MCF 10A (cell line): ENCODE results near the gene ZFHX3. TPM values are rescaled to one million over a fixed set of nuclear protein-coding genes. Genes with fewer than 3 reads are reported as not detected.
A peak's percentile ranks its signal among the peaks of the same experiment; 100 is the strongest.

Experiments used
- BruUV-seq: library from RNA; stranded (reverse); fragments of 400-500 nt; replicated peaks from 2 replicates; lab custom pipeline; 2021; lab: Mats Ljungman, UMichigan
- CTCF ChIA-PET: fragments of 300-600 bp; sonication (Branson Sonifier 250); formaldehyde crosslinking; extraction: SDS; loops from one replicate; lab custom pipeline; 2021; ENCODE audit warnings: antibody characterized with exemption, inconsistent platforms; lab: Yijun Ruan, JAX
- POLR2A ChIA-PET: fragments of 300-600, 350-650 bp; sonication (Branson Sonifier 250); formaldehyde crosslinking; extraction: SDS; loops from one replicate; lab custom pipeline; 2020; ENCODE audit warnings: antibody characterized with exemption, inconsistent platforms; lab: Yijun Ruan, JAX
- DNase-seq: peaks from one replicate; pipeline ENCODE4 v3.0.0-alpha.2; 2018; ENCODE audit not compliant: unreplicated experiment
- H3K27ac Mint-ChIP-seq: one replicate; pipeline ENCODE4 v1.8.0; 2022; ENCODE audit warnings: mild to moderate bottlenecking, low read depth, mixed read lengths; ENCODE audit not compliant: unreplicated experiment
- H3K27me3 Mint-ChIP-seq: one replicate; pipeline ENCODE4 v1.8.0; 2022; ENCODE audit warnings: mixed read lengths; ENCODE audit not compliant: insufficient read depth, unreplicated experiment
- H3K36me3 Mint-ChIP-seq: one replicate; pipeline ENCODE4 v1.8.0; 2022; ENCODE audit warnings: mild to moderate bottlenecking, moderate library complexity, mixed read lengths; ENCODE audit not compliant: insufficient read depth, unreplicated experiment
- H3K4me1 Mint-ChIP-seq: one replicate; pipeline ENCODE4 v1.8.0; 2022; ENCODE audit warnings: mixed read lengths; ENCODE audit not compliant: insufficient read depth, unreplicated experiment
- H3K4me3 Mint-ChIP-seq: one replicate; pipeline ENCODE4 v1.8.0; 2022; ENCODE audit warnings: mild to moderate bottlenecking, moderate library complexity, mixed read lengths; ENCODE audit not compliant: unreplicated experiment
- H3K9me3 Mint-ChIP-seq: one replicate; pipeline ENCODE4 v1.8.0; 2022; ENCODE audit warnings: mixed read lengths; ENCODE audit not compliant: unreplicated experiment
- CTCF ChIP-seq: fragments of 200-600 bp; IDR thresholded peaks from one replicate; pipeline ENCODE4 v1.8.0; 2022; ENCODE audit warnings: antibody characterized with exemption, mild to moderate bottlenecking; ENCODE audit not compliant: unreplicated experiment
- intact Hi-C: fragments of 100-400 bp; cut with micrococcal nuclease; formaldehyde crosslinking; loops from 2 replicates; pipeline ENCODE4 v1.14.1; 2022
- total RNA-seq: library from RNA; stranded (reverse); gene quantifications from 2 replicates; pipeline ENCODE4 v1.2.3, GENCODE V29; 2022

Gene ZFHX3
- total RNA-seq, 1 experiment from 2014 or later, result 27.4 TPM

DNA sequence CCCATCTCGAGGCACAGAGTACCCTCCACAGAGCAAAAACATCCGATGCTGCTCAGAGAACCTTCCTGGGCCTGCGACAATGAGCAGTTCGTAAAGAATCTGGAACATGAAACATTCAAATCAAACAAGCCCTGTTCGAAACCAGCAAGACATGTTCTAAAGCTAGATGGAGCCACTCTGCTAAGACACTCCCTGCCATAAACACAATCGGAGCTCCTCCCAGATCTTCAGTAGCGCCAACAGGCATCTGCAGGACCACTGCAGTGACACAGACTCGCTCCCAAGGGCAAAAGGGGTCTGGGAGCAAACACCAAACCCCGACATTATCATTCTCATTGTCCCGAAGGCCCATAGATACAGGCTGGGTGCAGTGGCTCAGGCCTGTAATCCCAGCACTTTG is 108.7 kb downstream of the ZFHX3 start:
- no peaks in the 10 kb centered on the region for H3K9me3 Mint-ChIP-seq
- TF ChIP-seq CTCF, result no peak
- no peaks in the 10 kb centered on the region for H3K27me3 Mint-ChIP-seq
- peaks cover 19% of the 10 kb centered on the region for H3K36me3 Mint-ChIP-seq
- POLR2A ChIA-PET, result interaction anchor here (0.6 to 1.4 kb wide), 3 partner anchors 13 to 938 kb away, joined by 3 to 4 read pairs (median 3); no protein-coding TSS in a partner anchor
- intact Hi-C loops, result no loop called here
- CTCF ChIA-PET, result interaction anchor here (0.5 to 1.6 kb wide), 6 partner anchors 12 to 461 kb away, joined by 3 to 4 read pairs (median 3); no protein-coding TSS in a partner anchor
- no peak overlapping the region for H3K27ac Mint-ChIP-seq
- H3K4me1 Mint-ChIP-seq, result peaks cover 30% of the 10 kb centered on the region
- peak; percentile 33 for DNase-seq
- no TSS peak for BruUV-seq
- H3K4me3 Mint-ChIP-seq, result no peak overlapping the region

DNA sequence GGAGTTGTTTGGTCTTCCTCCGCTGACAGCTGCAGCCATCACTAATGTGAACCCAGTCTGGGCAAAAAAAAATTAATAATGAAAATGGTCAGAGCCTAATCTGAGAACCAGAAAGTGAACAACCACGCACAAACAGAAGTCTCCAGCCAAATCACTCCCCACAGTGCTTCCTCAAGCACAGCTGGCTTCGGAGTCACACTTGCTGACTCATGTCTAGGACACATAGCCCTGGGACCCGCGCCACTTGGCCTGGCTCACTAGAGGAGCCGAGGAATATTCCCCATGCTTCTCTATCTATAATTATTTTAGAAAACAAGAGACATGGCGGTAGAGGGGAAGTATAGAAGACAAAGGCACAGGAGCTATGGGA is 109.1 kb downstream of the ZFHX3 start:
- no peaks in the 10 kb centered on the region for H3K27me3 Mint-ChIP-seq
- peaks cover 16% of the 10 kb centered on the region for H3K36me3 Mint-ChIP-seq
- intact Hi-C loops, result no loop called here
- BruUV-seq, result no TSS peak
- H3K9me3 Mint-ChIP-seq, result no peaks in the 10 kb centered on the region
- ChIA-PET POLR2A (interaction anchor here (0.6 to 1.4 kb wide), 5 partner anchors 14 to 937 kb away, joined by 3 to 4 read pairs (median 3); no protein-coding TSS in a partner anchor), CTCF (interaction anchor here (0.5 to 1.6 kb wide), 5 partner anchors 13 to 461 kb away, joined by 3 to 4 read pairs (median 3); no protein-coding TSS in a partner anchor)
- peaks cover 31% of the 10 kb centered on the region for H3K4me1 Mint-ChIP-seq
- no peak for TF ChIP-seq CTCF
- H3K27ac Mint-ChIP-seq, result no peak overlapping the region
- no peak overlapping the region for H3K4me3 Mint-ChIP-seq
- peak; percentile 72 for DNase-seq

DNA sequence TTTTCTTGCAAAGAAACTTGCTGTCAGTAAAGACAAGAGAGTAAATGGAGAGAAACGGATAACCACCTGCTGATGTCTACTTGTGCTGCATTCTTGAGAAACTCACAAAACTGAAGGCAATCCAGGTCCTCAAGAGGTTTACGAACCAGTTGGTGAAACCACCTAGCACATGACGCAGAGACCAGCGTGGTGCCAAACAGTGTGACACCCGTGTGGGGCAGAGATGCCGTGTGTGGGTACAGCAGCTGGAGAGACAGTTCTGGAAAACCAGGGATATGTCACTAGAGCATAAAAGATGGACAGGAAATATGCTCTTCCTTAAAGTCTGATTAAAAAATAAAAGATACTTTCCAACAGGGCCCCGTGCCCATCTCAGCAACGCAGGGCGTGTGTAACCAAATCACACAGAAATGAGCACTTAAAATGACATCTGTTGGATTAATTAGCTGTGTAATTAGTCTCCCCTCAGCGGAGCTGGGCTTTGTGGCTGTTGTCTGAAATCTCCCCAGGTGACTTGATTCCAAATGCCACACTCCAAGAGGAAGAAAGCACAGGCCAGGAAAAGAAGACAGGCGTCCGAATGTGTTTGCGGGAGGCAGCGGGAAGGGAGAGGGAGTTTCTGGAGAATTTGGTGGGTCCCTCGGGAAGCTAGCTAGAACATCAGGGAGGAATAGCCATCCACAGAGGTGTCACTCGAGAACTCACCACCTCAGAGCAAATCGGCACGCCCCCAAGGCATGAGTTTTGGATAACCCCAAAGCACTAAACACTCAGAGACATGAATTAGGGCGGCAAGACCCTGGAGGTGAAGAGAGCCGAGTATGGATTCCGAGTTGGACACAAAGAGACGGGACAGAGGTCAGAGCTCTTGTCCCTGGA is 109.8 kb downstream of the ZFHX3 start:
- DNase-seq, result no peak
- no peak for TF ChIP-seq CTCF
- intact Hi-C loops, result no loop called here
- ChIA-PET CTCF (interaction anchor here (0.5 to 1.6 kb wide), 4 partner anchors 13 to 460 kb away, joined by 3 read pairs; no protein-coding TSS in a partner anchor), POLR2A (interaction anchor here (0.7 to 1.4 kb wide), 4 partner anchors 14 to 77 kb away, joined by 3 to 4 read pairs (median 3); no protein-coding TSS in a partner anchor)
- Mint-ChIP-seq H3K4me3 (no peak overlapping the region), H3K4me1 (peaks cover 31% of the 10 kb centered on the region), H3K27ac (no peak overlapping the region), H3K27me3 (no peaks in the 10 kb centered on the region), H3K36me3 (peaks cover 15% of the 10 kb centered on the region), H3K9me3 (no peaks in the 10 kb centered on the region)
- BruUV-seq, result no TSS peak

GRCh38 chr16:72937360-72937759 is 110.6 kb downstream of the ZFHX3 start:
- Mint-ChIP-seq H3K4me3 (no peak overlapping the region), H3K27me3 (no peaks in the 10 kb centered on the region), H3K9me3 (no peaks in the 10 kb centered on the region), H3K4me1 (peaks cover 31% of the 10 kb centered on the region), H3K36me3 (peaks cover 20% of the 10 kb centered on the region), H3K27ac (no peak overlapping the region)
- no peak for TF ChIP-seq CTCF
- intact Hi-C loops, result no loop called here
- ChIA-PET CTCF (interaction anchor here (0.5 to 0.7 kb wide), 2 partner anchors 445 to 609 kb away, joined by 3 read pairs; no protein-coding TSS in a partner anchor), POLR2A (no interaction called here)
- no TSS peak for BruUV-seq
- DNase-seq, result no peak
